Psoas muscle (tissue), 8 donors: ENCODE measurements around the gene PIR. TPM values are rescaled to one million over a fixed set of nuclear protein-coding genes. Genes with fewer than 3 reads are reported as not detected.

Experiments
- ATAC-seq, 4 donors: fragments of 200-7000 bp; cut with Tn5 transposase; one replicate each; pipeline ENCODE4 v1.9.1; 2020; ENCODE audit warnings: moderate library complexity in 3 of 4, mild to moderate bottlenecking in 2 of 4
- DNase-seq, 2 donors: peaks; one replicate each; pipeline ENCODE4 v3.0.0-alpha.2; 2020
- H3K27ac ChIP-seq: fragments of 200-600 bp; one replicate; pipeline ENCODE4 v1.8.0; 2022
- H3K27me3 ChIP-seq, 3 donors: fragments of 200-600 bp in 1 of 3; one replicate each; pipeline versions ENCODE4 v1.6.1 to v1.8.0; 2013 to 2022; ENCODE audit warnings: low read length in 2 of 3, mild to moderate bottlenecking in 2 of 3, moderate library complexity in 1 of 3; ENCODE audit not compliant: insufficient read depth in 3 of 3
- H3K36me3 ChIP-seq, 2 donors: fragments of 200-600 bp in 1 of 2; one replicate each; pipeline versions ENCODE4 v1.6.1 to v1.8.0; 2013 to 2022; ENCODE audit warnings: low read depth in 1 of 2, mild to moderate bottlenecking in 1 of 2, moderate library complexity in 1 of 2; ENCODE audit not compliant: insufficient read depth in 1 of 2
- H3K4me1 ChIP-seq: fragments of 200-600 bp; one replicate; pipeline ENCODE4 v1.8.0; 2022
- H3K4me3 ChIP-seq: fragments of 200-600 bp; one replicate; pipeline ENCODE4 v1.8.0; 2022; ENCODE audit warnings: mild to moderate bottlenecking
- H3K9me3 ChIP-seq: fragments of 200-600 bp; one replicate; pipeline ENCODE4 v1.8.0; 2022
- CTCF ChIP-seq: fragments of 200-600 bp; IDR thresholded peaks from one replicate; pipeline ENCODE4 v1.8.0; 2022; ENCODE audit warnings: antibody characterized with exemption
- WGBS, 3 donors: extraction: QIAGEN DNeasy Blood & Tissue Kit; methylation state at CpG; one replicate each; pipeline versions ENCODE4 v1.1.6 to v1.1.7; 2013; 5-methylcytosine and 5-hydroxymethylcytosine counted together
- intact Hi-C, 2 donors: fragments of 100-400 bp; cut with DNase I; formaldehyde crosslinking; loops; one replicate each; pipeline versions ENCODE4 v1.11.0 to v1.14.2; 2022
- polyA plus RNA-seq, 3 donors: library from polyadenylated mRNA; stranded (reverse); fragments of 200-250 nt; gene quantifications; one replicate each; pipeline ENCODE4 v1.2.3, GENCODE V29; 2013
- total RNA-seq, 4 donors: library from RNA; stranded (reverse); fragmentation: NEBNext Ultra II Directional in 2 of 4; extraction: Animal tissue kit (Norgen Biotek cat#: 25700) in 2 of 4; gene quantifications; one replicate each; pipeline versions ENCODE4 v1.2.1 to v1.2.4, GENCODE V29; 2021 to 2023
- donor health status: healthy with polysubstance abuse.
- donor health status: DM: no; HTN: no; CAD: no; lungs with moderate emphysema.
- donor health status: Bipolar disorder and iron deficiency.
- donor health status: healthy.
- donor health status: DM: yes; HTN: yes; CAD: no.
- donor health status: DM: no; HTN: no; CAD: no.
- donor health status: DM: no; HTN: no; CAD: no.
- donor health status: DM: yes; HTN: yes; CAD: no.

PIR gene
- total and polyA plus RNA-seq, 7 donors: 9.6 to 25.1 (median 14.3) TPM

- H3K4me1 ChIP-seq: no peaks in the 10 kb centered on the region
- peaks cover 0 to 5% (median 0%) of the 10 kb centered on the region in 3 donors for H3K27me3 ChIP-seq
- H3K36me3 ChIP-seq: no peaks in the 10 kb centered on the region
- H3K27ac ChIP-seq: no peak overlapping the region
- H3K9me3 ChIP-seq: no peaks in the 10 kb centered on the region
- H3K4me3 ChIP-seq: no peak overlapping the region
- ATAC-seq: no peak
- TF ChIP-seq CTCF: no peak
- intact Hi-C loops: no loop called here
- WGBS, 3 donors: 64 to 89% (median 78%) methylated on average over 4 of the region's 4 CpGs
- DNase-seq: no peak
Measured at GRCh38 chrX:15512401-15512965, 19.4 kb upstream of the PIR start.

GRCh38 chrX:15511563-15511962 lies 18.4 kb upstream of the PIR start:
- peaks cover 0 to 5% (median 0%) of the 10 kb centered on the region in 3 donors for H3K27me3 ChIP-seq
- no peak for TF ChIP-seq CTCF
- DNase-seq (no peak), ATAC-seq (no peak)
- no peak overlapping the region for H3K27ac ChIP-seq
- intact Hi-C loops: no loop called here
- no peaks in the 10 kb centered on the region for H3K4me1 ChIP-seq
- no peaks in the 10 kb centered on the region for H3K9me3 ChIP-seq
- 15 to 38% (median 22%) methylated on average over 1 of the region's 1 CpG for WGBS, 3 donors
- no peaks in the 10 kb centered on the region for H3K36me3 ChIP-seq
- H3K4me3 ChIP-seq: no peak overlapping the region

GRCh38 chrX:15509845-15510244 lies 16.7 kb upstream of the PIR start:
- intact Hi-C loops: no loop called here
- TF ChIP-seq CTCF: no peak
- Histone ChIP-seq H3K27me3 (peaks cover 0 to 11% (median 0%) of the 10 kb centered on the region in 3 donors), H3K27ac (no peak overlapping the region), H3K4me3 (no peak overlapping the region), H3K36me3 (no peaks in the 10 kb centered on the region), H3K4me1 (no peaks in the 10 kb centered on the region), H3K9me3 (no peaks in the 10 kb centered on the region)
- ATAC-seq: no peak
- DNase-seq: no peak

- H3K27me3 ChIP-seq: peaks cover 0 to 17% (median 0%) of the 10 kb centered on the region in 3 donors
- H3K36me3 ChIP-seq: no peaks in the 10 kb centered on the region
- WGBS, 3 donors: 69 to 99% (median 97%) methylated on average over 5 of the region's 5 CpGs
- H3K4me3 ChIP-seq: no peak overlapping the region
- DNase-seq: no peak
- H3K9me3 ChIP-seq: no peaks in the 10 kb centered on the region
- intact Hi-C loops: no loop called here
- ATAC-seq: no peak
- no peak for TF ChIP-seq CTCF
- no peak overlapping the region for H3K27ac ChIP-seq
- H3K4me1 ChIP-seq: no peaks in the 10 kb centered on the region
Measured at GRCh38 chrX:15507005-15507404, 13.9 kb upstream of the PIR start.

GRCh38 chrX:15505101-15505500 lies 12.0 kb upstream of the PIR start:
- DNase-seq: no peak
- Histone ChIP-seq H3K4me1 (no peaks in the 10 kb centered on the region), H3K27me3 (peaks cover 0 to 16% (median 0%) of the 10 kb centered on the region in 3 donors), H3K4me3 (no peak overlapping the region), H3K36me3 (no peaks in the 10 kb centered on the region), H3K9me3 (no peaks in the 10 kb centered on the region), H3K27ac (no peak overlapping the region)
- no peak for ATAC-seq
- 54 to 89% (median 87%) methylated on average over 3 of the region's 3 CpGs for WGBS, 3 donors
- intact Hi-C loops: no loop called here
- TF ChIP-seq CTCF: no peak
